HUES64 (cell line): ENCODE measurements around the gene RUNDC1. TPM values are rescaled to one million over a fixed set of nuclear protein-coding genes. Genes with fewer than 3 reads are reported as not detected.
A peak's percentile ranks its signal among the peaks of the same experiment; 100 is the strongest.

ENCODE experiments used
- H3K27ac ChIP-seq: 2 replicates; pipeline ENCODE4 v1.7.0; 2013; ENCODE audit warnings: low read depth, low read length, inconsistent platforms
- H3K27me3 ChIP-seq: 2 replicates; pipeline ENCODE4 v1.6.1; 2013; ENCODE audit warnings: mild to moderate bottlenecking, low read length; ENCODE audit not compliant: insufficient read depth
- H3K36me3 ChIP-seq: 2 replicates; pipeline ENCODE4 v1.6.1; 2013; ENCODE audit warnings: mild to moderate bottlenecking, low read length; ENCODE audit not compliant: insufficient read depth
- H3K4me1 ChIP-seq: 2 replicates; pipeline ENCODE4 v1.6.1; 2013; ENCODE audit warnings: mild to moderate bottlenecking, low read length, moderate library complexity; ENCODE audit not compliant: insufficient read depth
- H3K4me3 ChIP-seq: 2 replicates; pipeline ENCODE4 v1.5.1; 2013; ENCODE audit warnings: mild to moderate bottlenecking, low read length, moderate library complexity
- H3K9ac ChIP-seq: 2 replicates; pipeline ENCODE4 v1.6.1; 2013; ENCODE audit warnings: mild to moderate bottlenecking, low read depth, low read length
- H3K9me3 ChIP-seq: 2 replicates; pipeline ENCODE4 v1.6.1; 2013; ENCODE audit warnings: low read depth, low read length; ENCODE audit not compliant: insufficient read depth
- WGBS: fragments of 150-250, 120-280 bp; methylation state at CpG from one replicate; pipeline ENCODE4 v1.1.7; 2013; ENCODE audit warnings: missing lambda C conversion rate; 5-methylcytosine and 5-hydroxymethylcytosine counted together
- polyA plus RNA-seq, 2 experiments: library from polyadenylated mRNA; stranded (reverse); fragments of 50-300 nt; gene quantifications; one replicate each; pipeline ENCODE4 v1.2.3, GENCODE V29; 2013

Gene RUNDC1
- 9.1 TPM for polyA plus RNA-seq (2013, experiment 1 of 2)
- polyA plus RNA-seq (2013, experiment 2 of 2) = 8.1 TPM

DNA sequence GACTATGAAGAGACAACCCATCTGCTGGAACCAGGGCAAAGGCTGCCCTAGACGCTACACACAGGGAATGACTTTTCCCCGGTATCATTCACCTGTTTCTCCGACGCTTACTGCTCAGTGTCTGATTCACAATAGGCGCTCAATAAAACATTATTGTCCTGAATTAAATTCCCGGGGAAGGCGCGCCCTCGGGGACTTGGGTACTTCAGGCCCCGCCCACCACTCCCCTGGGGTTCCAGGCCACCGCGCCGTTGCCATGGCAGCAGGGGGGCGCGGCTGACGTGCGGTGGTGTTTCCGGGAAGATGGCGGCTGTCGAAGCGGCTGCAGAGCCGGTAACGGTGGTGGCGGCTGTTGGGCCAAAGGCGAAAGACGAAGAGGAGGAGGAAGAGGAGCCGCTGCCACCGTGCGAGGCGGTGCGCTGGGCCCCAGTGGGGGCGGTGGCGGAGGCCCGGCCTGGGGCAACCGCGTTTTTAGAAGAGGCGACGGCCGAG lies at the start of gene RUNDC1:
Gene RUNDC1 (plus strand): TSS at position 292 of the 492 bp plus-strand sequence. CDS start 12 bp downstream, at position 304.
- under 1% methylated on average over 39 of the region's 39 CpGs for WGBS
- peak within 1 kb of the TSS; percentile 93 for H3K27ac ChIP-seq
- no peaks in the 10 kb centered on the region for H3K9me3 ChIP-seq
- peaks cover 3% of the 10 kb centered on the region; the same call in 1 of the 2 replicates for H3K4me1 ChIP-seq
- H3K9ac ChIP-seq = peak within 1 kb of the TSS; percentile 72
- H3K4me3 ChIP-seq = peak within 1 kb of the TSS; percentile 76
- H3K27me3 ChIP-seq = no peaks in the 10 kb centered on the region
- H3K36me3 ChIP-seq = peaks cover 8% of the 10 kb centered on the region

DNA sequence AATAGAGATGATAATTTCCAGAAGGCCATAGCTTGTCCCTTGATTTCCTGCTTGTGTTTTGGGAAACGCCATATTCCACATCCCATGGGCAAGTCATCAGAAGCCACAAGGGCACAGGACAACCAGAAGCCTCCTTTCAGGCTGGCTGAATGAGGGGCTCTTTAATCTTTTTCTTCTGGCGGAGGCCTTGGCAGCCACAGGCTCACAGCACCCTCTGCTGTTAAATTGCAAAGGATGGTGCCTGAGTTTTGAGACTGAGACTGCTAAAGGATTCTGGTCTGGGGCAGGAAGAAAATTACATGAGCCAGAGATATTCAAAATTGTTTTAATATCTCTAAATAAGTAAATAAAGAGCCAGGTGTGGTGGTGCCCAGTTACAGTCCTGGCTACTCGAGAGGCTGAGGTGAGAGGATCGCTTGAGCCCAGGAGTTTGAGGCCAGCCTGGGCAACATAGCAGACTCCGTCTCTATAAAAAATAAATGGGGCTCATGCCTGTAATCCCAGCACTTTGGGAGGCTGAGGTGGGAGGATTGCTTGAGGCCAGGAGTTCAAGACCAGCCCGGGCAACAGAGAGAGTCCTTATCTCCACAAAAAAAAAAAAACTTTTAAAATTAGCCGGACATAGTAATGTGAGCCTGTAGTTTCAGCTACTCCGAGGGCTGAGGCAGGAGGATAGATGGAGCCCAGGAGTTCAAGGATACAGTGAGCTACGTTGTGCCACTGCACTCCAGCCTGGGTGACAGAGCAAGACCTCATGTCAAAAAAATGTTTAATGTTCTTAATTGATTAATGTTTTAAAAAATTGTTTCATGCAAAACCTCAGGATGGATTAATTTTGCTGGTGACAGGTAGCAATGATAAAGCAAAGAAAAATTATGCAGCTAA lies 42.4 kb upstream of the RUNDC1 start:
- H3K27ac ChIP-seq = no peak overlapping the region
- no peaks in the 10 kb centered on the region for H3K36me3 ChIP-seq
- no peak overlapping the region for H3K9ac ChIP-seq
- no peak overlapping the region for H3K4me3 ChIP-seq
- no peaks in the 10 kb centered on the region for H3K27me3 ChIP-seq
- no peaks in the 10 kb centered on the region for H3K4me1 ChIP-seq
- no peaks in the 10 kb centered on the region for H3K9me3 ChIP-seq
- WGBS = 58% methylated on average over 8 of the region's 9 CpGs

GRCh38 chr17:42944211-42944610 lies 36.2 kb upstream of the RUNDC1 start:
- H3K27ac ChIP-seq = no peak overlapping the region
- H3K4me3 ChIP-seq = no peak overlapping the region
- H3K36me3 ChIP-seq = peaks cover 2% of the 10 kb centered on the region; the same call in 1 of the 2 replicates
- no peaks in the 10 kb centered on the region for H3K4me1 ChIP-seq
- no peaks in the 10 kb centered on the region for H3K9me3 ChIP-seq
- no peaks in the 10 kb centered on the region for H3K27me3 ChIP-seq
- WGBS = 44% methylated on average over 2 of the region's 3 CpGs
- no peak overlapping the region for H3K9ac ChIP-seq

DNA sequence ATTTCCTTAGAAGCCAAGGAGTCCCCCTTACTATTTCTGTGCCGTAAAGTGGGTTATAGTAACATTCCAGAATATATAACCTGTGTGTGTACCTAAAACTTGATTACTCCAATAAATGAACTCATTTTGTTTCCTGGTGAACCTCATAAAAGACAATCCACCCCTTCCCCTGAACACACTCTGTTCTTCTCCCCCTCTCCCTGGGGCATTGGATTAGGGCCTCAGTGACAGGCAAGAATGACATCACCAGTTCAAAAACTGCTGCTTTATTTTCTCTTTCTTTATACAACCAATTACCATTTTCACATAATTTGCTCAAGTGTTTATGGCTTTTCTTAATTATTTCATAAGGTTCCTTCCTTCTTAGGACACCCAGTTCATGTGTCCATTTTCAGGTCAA lies 33.6 kb upstream of the RUNDC1 start:
- Histone ChIP-seq H3K4me1 (no peaks in the 10 kb centered on the region), H3K4me3 (no peak overlapping the region), H3K9me3 (no peaks in the 10 kb centered on the region), H3K36me3 (peaks cover 23% of the 10 kb centered on the region), H3K27me3 (no peaks in the 10 kb centered on the region), H3K9ac (no peak overlapping the region), H3K27ac (no peak overlapping the region)
- no CpG with 5 or more reads among the region's 1 CpG for WGBS

DNA sequence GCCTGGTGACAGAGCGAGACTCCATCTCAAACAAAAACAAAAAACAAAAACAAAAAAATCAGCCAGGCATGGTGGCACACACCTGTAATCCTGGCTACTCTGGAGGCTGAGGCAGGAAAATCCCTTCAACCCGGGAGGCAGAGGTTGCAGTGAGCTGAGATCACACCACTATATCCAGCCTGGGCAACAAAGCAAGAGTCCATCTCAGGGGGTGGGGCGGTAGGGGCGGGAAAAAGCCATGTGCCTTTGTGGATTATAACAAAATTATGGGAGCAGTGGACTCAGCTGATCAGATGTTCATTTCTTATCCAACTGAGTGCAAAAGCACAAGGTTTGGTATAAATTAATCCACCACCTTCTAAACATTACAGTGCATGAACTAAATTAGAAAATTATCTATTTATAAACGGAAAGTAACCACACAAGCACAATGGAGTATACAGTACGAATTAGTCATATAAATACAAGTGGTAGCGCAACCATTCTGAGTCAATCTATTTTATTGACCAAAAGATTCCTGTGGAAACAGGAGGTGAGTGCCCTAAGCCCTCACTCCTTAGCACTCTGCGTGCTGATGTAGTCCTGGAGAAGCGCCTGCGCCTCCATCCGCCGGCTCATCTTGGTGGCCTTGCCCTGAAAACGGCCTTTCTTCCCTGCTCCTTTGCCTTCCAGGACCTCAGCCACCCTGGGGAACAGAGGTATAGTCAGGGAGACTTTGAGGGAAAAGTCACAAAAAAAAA lies 30.2 kb upstream of the RUNDC1 start:
- Histone ChIP-seq H3K4me3 (no peak overlapping the region), H3K9ac (no peak overlapping the region), H3K4me1 (no peaks in the 10 kb centered on the region), H3K9me3 (no peaks in the 10 kb centered on the region), H3K36me3 (peaks cover 57% of the 10 kb centered on the region), H3K27ac (no peak overlapping the region), H3K27me3 (no peaks in the 10 kb centered on the region)
- 97% methylated on average over 13 of the region's 13 CpGs for WGBS

- Histone ChIP-seq H3K36me3 (peaks cover 83% of the 10 kb centered on the region), H3K4me1 (no peaks in the 10 kb centered on the region), H3K9ac (no peak overlapping the region), H3K9me3 (no peaks in the 10 kb centered on the region), H3K27me3 (no peaks in the 10 kb centered on the region), H3K27ac (no peak overlapping the region), H3K4me3 (no peak overlapping the region)
- 100% methylated on average over 1 of the region's 1 CpG for WGBS
Observed at GRCh38 chr17:42953669-42954068, 26.7 kb upstream of the RUNDC1 start.

DNA sequence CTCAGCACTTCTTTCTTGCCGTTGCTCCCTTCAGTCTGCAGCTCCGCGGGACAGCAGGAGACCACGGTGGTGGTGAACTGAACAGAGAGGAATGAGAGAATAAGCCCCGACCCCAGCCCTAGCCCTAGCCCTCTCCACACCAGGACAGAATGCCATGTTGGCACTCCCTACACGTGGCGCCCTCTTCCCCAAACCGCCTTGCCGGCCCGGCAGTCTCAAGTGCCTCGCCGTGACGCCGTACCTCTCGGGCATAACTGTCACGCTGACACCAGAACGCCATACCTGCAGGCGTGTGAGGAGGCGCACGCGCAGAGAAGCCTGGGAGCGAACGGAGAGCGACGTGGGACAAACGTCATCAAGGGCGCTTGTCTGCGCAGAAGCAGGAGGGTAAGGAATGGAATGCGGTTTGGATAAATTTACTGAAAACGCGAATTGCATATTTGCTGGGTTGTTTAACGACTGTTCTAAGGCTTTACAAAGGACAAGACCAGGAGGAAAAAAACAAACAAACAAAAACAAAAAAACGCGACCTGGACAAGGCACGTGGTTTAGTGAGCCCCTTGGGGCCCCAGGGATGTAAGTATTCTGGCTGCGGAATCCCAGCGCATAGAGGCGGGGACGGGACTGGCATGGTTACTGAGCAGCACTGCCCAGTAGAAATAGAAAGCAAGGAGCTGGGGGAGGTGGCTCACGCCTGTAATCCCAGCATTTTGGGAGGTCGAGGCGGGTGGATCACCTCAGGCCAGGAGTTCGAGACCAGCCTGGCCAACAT lies 16.0 kb upstream of the RUNDC1 start, which contains the start of gene AARSD1:
Gene AARSD1 (minus strand): TSS at position 294 of the 772 bp plus-strand sequence. CDS start 14 bp downstream, at position 280.
- WGBS = 5% methylated on average over 43 of the region's 43 CpGs
- H3K9me3 ChIP-seq = no peaks in the 10 kb centered on the region
- H3K9ac ChIP-seq = peak within 1 kb of the TSS; percentile 68
- H3K27me3 ChIP-seq = no peaks in the 10 kb centered on the region
- peak within 1 kb of the TSS; percentile 73 for H3K4me3 ChIP-seq
- H3K4me1 ChIP-seq = 0 out of 2 replicates have a peak, but pooled peaks cover 5% of the 10 kb centered on the region
- peaks cover 34% of the 10 kb centered on the region for H3K36me3 ChIP-seq
- H3K27ac ChIP-seq = peak within 1 kb of the TSS; percentile 48

- Histone ChIP-seq H3K4me1 (0 out of 2 replicates have a peak, but pooled peaks cover 5% of the 10 kb centered on the region), H3K4me3 (no peak overlapping the region), H3K36me3 (no peaks in the 10 kb centered on the region), H3K9me3 (no peaks in the 10 kb centered on the region), H3K27me3 (no peaks in the 10 kb centered on the region), H3K9ac (no peak overlapping the region), H3K27ac (no peak overlapping the region)
- no CpG with 5 or more reads among the region's 1 CpG for WGBS
Observed at GRCh38 chr17:42967925-42968324, 12.4 kb upstream of the RUNDC1 start.

GRCh38 chr17:42969001-42969581 lies 11.3 kb upstream of the RUNDC1 start:
- Histone ChIP-seq H3K4me3 (no peak overlapping the region), H3K27ac (no peak overlapping the region), H3K4me1 (no peaks in the 10 kb centered on the region), H3K27me3 (no peaks in the 10 kb centered on the region), H3K9ac (no peak overlapping the region), H3K36me3 (no peaks in the 10 kb centered on the region), H3K9me3 (no peaks in the 10 kb centered on the region)
- WGBS = 86% methylated on average over 4 of the region's 5 CpGs

DNA sequence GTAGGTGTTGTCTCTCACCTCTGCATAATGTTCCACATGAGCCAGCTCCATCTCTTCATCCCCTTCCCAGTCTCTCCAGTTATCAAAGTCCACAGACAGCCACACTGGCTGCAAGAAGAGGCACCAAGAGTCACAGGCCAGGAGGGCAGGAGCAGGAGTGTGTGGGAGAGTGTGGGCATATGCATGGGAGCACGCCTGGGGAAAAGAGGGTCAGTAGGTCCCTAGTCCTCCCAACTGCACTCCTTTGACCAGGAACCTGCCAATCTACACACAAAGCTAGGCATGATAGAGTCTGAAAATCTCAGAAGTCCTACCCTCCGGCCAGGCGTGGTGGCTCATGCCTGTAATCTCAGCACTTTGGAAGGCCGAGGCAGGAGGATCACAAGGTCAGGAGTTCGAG lies 8.8 kb upstream of the RUNDC1 start:
- no peaks in the 10 kb centered on the region for H3K9me3 ChIP-seq
- H3K4me3 ChIP-seq = no peak overlapping the region
- H3K9ac ChIP-seq = no peak overlapping the region
- H3K27me3 ChIP-seq = no peaks in the 10 kb centered on the region
- no peak overlapping the region for H3K27ac ChIP-seq
- no peaks in the 10 kb centered on the region for H3K4me1 ChIP-seq
- H3K36me3 ChIP-seq = no peaks in the 10 kb centered on the region
- WGBS = 94% methylated on average over 4 of the region's 5 CpGs
